VCaP (cell line): ENCODE data around the gene TRIM3.
A peak's percentile ranks its signal among the peaks of the same experiment; 100 is the strongest.

ENCODE experiments used
- H3K27ac ChIP-seq: fragments of 450-650 bp; 2 replicates; pipeline ENCODE4 v1.5.1; 2017
- CTCF ChIP-seq: fragments of 450-650 bp; conservative IDR thresholded peaks from 2 replicates; pipeline ENCODE4 v1.5.1; 2017; ENCODE audit warnings: mild to moderate bottlenecking, moderate library complexity

The TRIM3 gene

GRCh38 chr11:6453152-6453551 is 20.6 kb downstream of the TRIM3 start:
- no peak overlapping the region for H3K27ac ChIP-seq

GRCh38 chr11:6452219-6452618 is 21.5 kb downstream of the TRIM3 start:
- H3K27ac ChIP-seq = no peak overlapping the region
- TF ChIP-seq CTCF = no peak

More at GRCh38 chr11:6453152-6453551, 20.6 kb downstream of the TRIM3 start:
- TF ChIP-seq CTCF = no peak

- no peak for TF ChIP-seq CTCF
- no peak overlapping the region for H3K27ac ChIP-seq
Measured at GRCh38 chr11:6448574-6448973, 25.2 kb downstream of the TRIM3 start.

GRCh38 chr11:6443269-6444003 is 30.3 kb downstream of the TRIM3 start:
- TF ChIP-seq CTCF = peak; percentile 73
- H3K27ac ChIP-seq = no peak overlapping the region

- no peak for TF ChIP-seq CTCF
- no peak overlapping the region for H3K27ac ChIP-seq
Measured at GRCh38 chr11:6442441-6442840, 31.3 kb downstream of the TRIM3 start.

- no peak for TF ChIP-seq CTCF
- no peak within 1 kb of the TSS for H3K27ac ChIP-seq
Measured at GRCh38 chr11:6440906-6441358, 32.8 kb downstream of the TRIM3 start, which contains the start of gene HPX. TSS of gene HPX (minus strand) at chr11:6440987. CDS start at chr11:6440963, 24 bp downstream.

GRCh38 chr11:6438979-6439571 is 34.7 kb downstream of the TRIM3 start:
- H3K27ac ChIP-seq = no peak overlapping the region

More at GRCh38 chr11:6438979-6439571, 34.7 kb downstream of the TRIM3 start:
- TF ChIP-seq CTCF = peak; percentile 73
